GM12878 (cell line): ENCODE data around the gene EPHB1. TPM values are rescaled to one million over a fixed set of nuclear protein-coding genes. Genes with fewer than 3 reads are reported as not detected.

ENCODE experiments used
- BCLAF1 ChIP-seq: fragments of 450-650 bp; IDR thresholded peaks from 2 replicates; pipeline ENCODE4 v1.6.1; 2017; ENCODE audit warnings: antibody characterized with exemption, mild to moderate bottlenecking, moderate library complexity
- E2F8 ChIP-seq: fragments of 450-650 bp; IDR thresholded peaks from 2 replicates; pipeline ENCODE4 v1.6.1; 2018; ENCODE audit warnings: mild to moderate bottlenecking, low read depth, moderate library complexity; ENCODE audit not compliant: partially characterized antibody
- ESRRA ChIP-seq: IDR thresholded peaks from 2 replicates; pipeline ENCODE4 v1.6.1; 2012; ENCODE audit warnings: mild to moderate bottlenecking, low read length, improper control_type of control experiment
- EZH2 ChIP-seq: IDR thresholded peaks from 2 replicates; pipeline ENCODE4 v1.6.1; 2012; ENCODE audit warnings: low read depth, mild to moderate bottlenecking, control low read depth, inconsistent platforms, low read length, borderline replicate concordance; ENCODE audit not compliant: control insufficient read depth
- MYB ChIP-seq: fragments of 150-350 bp; IDR thresholded peaks from 2 replicates; pipeline ENCODE4 v1.6.1; 2014; ENCODE audit warnings: mild to moderate bottlenecking, low read depth, low read length, borderline replicate concordance
- USF1 ChIP-seq: IDR thresholded peaks from 2 replicates; pipeline ENCODE4 v1.6.1; 2011; ENCODE audit warnings: borderline replicate concordance, low read depth, mild to moderate bottlenecking, moderate library complexity, mixed read lengths, low read length; ENCODE audit not compliant: insufficient read depth; ENCODE audit errors: extremely low read length
- ZBTB33 ChIP-seq: fragments of 450-650 bp; IDR thresholded peaks from 2 replicates; pipeline ENCODE4 v1.6.1; 2017; ENCODE audit warnings: mild to moderate bottlenecking
- ZZZ3 ChIP-seq: IDR thresholded peaks from 2 replicates; pipeline ENCODE4 v1.6.1; 2011; ENCODE audit warnings: low read depth; ENCODE audit not compliant: control insufficient read depth, insufficient read length
- polyA plus RNA-seq, 11 experiments: library from polyadenylated mRNA; depleted of rRNA in 4 of 11; unstranded in 6 of 11; stranded (reverse) in 5 of 11; fragments of >200 nt; fragmentation: Nextera tagmentation in 4 of 11; fragmentation: Illumina TruSeq in 1 of 11; extraction: Ambion mirVana in 4 of 11; extraction: Trizol in 1 of 11; gene quantifications; 1 replicate in 1 of 11; 2 replicates in 10 of 11; pipeline versions ENCODE4 v1.2.1 to v1.2.3, GENCODE V29; 2011 to 2016; ENCODE audit warnings: inconsistent platforms in 2 of 11, missing spikeins in 2 of 11, low read depth in 1 of 11
- total RNA-seq, 4 experiments: library from RNA; depleted of rRNA in 3 of 4; stranded (reverse); fragments of >200 nt in 3 of 4; fragmentation: Illumina TruSeq in 1 of 4; extraction: Trizol in 1 of 4; gene quantifications; 2 replicates each; pipeline versions ENCODE4 v1.2.1 to v1.2.3, GENCODE V29; 2013 to 2021

EPHB1 gene
- total and polyA plus RNA-seq, 10 of the 15 experiments (the other 5 are each of a cell fraction or from before 2014, with no cell fraction given), result 0.33 to 23.8 (median 1.2) TPM

- no peak for TF ChIP-seq BCLAF1
- TF ChIP-seq EZH2, result no peak
- TF ChIP-seq MYB, result no peak
- no peak for TF ChIP-seq ZBTB33
- no peak for TF ChIP-seq USF1
- TF ChIP-seq ZZZ3, result no peak
- TF ChIP-seq ESRRA, result no peak
- no peak for TF ChIP-seq E2F8
Measured at GRCh38 chr3:135229018-135229495, 434.0 kb downstream of the EPHB1 start (continued).
